Right lobe of liver (tissue), 4 donors: ENCODE measurements around the gene XRCC4.

ENCODE experiments used
- CTCF ChIP-seq, 4 donors: fragments of 200-600 bp in 3 of 4; fragments of 450-650 bp in 1 of 4; IDR thresholded peaks; one replicate each; pipeline versions ENCODE4 v1.5.1 to v1.8.0; 2016 to 2022; ENCODE audit warnings: antibody characterized with exemption in 4 of 4, mild to moderate bottlenecking in 2 of 4
- POLR2A ChIP-seq: fragments of 450-650 bp; IDR thresholded peaks from one replicate; pipeline ENCODE4 v1.6.1; 2017; ENCODE audit warnings: antibody characterized with exemption, mild to moderate bottlenecking
- donor health status: DM: no; HTN: no; CAD: no.
- donor health status: DM: no; HTN: no; CAD: no.
- donor health status: DM: no; HTN: yes; CAD: no.

- no peak for TF ChIP-seq CTCF (IDR thresholded peaks at IDR 0.05)
- TF ChIP-seq POLR2A, result no peak
Measured at GRCh38 chr5:83363111-83363885, 286.0 kb downstream of the XRCC4 start.
